HuH-7.5 (cell line): ENCODE data around the gene TMEM109.

Source experiments
- DNase-seq: peaks from one replicate; pipeline ENCODE4 v3.0.0; 2011; ENCODE audit warnings: low spot score

TMEM109 gene

GRCh38 chr11:60910281-60910687, 3.7 kb upstream of the TMEM109 start:
- no peak for DNase-seq

GRCh38 chr11:60910711-60911380, 3.1 kb upstream of the TMEM109 start:
- DNase-seq: no peak

- no peak for DNase-seq
Observed at GRCh38 chr11:60912223-60912850, 1.6 kb upstream of the TMEM109 start.

- DNase-seq: no peak
Observed at GRCh38 chr11:60912851-60913528, 968 bp upstream of the TMEM109 start.

GRCh38 chr11:60914633-60915247, 782 bp downstream of the TMEM109 start:
- DNase-seq: no peak

- DNase-seq: no peak
Observed at GRCh38 chr11:60915248-60915914, 1.4 kb downstream of the TMEM109 start.

GRCh38 chr11:60916669-60917206, 2.8 kb downstream of the TMEM109 start:
- DNase-seq: no peak

- no peak for DNase-seq
Observed at GRCh38 chr11:60917267-60917666, 3.3 kb downstream of the TMEM109 start.

GRCh38 chr11:60918251-60918938, 4.4 kb downstream of the TMEM109 start:
- no peak for DNase-seq

GRCh38 chr11:60918939-60919265, 4.9 kb downstream of the TMEM109 start:
- DNase-seq: no peak

- no peak for DNase-seq
Observed at GRCh38 chr11:60919320-60919719, 5.4 kb downstream of the TMEM109 start.

GRCh38 chr11:60919956-60920355, 6.0 kb downstream of the TMEM109 start:
- no peak for DNase-seq

- no peak for DNase-seq
Observed at GRCh38 chr11:60921259-60921658, 7.3 kb downstream of the TMEM109 start.

- no peak for DNase-seq
Observed at GRCh38 chr11:60921777-60922335, 7.9 kb downstream of the TMEM109 start.

- no peak for DNase-seq
Observed at GRCh38 chr11:60922906-60923305, 8.9 kb downstream of the TMEM109 start.

GRCh38 chr11:60923326-60923725, 9.4 kb downstream of the TMEM109 start:
- DNase-seq: no peak

GRCh38 chr11:60923800-60924109, 9.8 kb downstream of the TMEM109 start:
- DNase-seq: no peak

- peak; percentile 100 for DNase-seq
Observed at GRCh38 chr11:60924110-60924905, 10.3 kb downstream of the TMEM109 start, which contains the start of gene TMEM132A. TMEM132A (plus strand) TSS chr11:60924460; CDS start chr11:60924634, 174 bp downstream.

- peak; percentile 92 for DNase-seq
Observed at GRCh38 chr11:60924906-60925853, 11.2 kb downstream of the TMEM109 start.
